Nephron progenitor cell (in vitro differentiated cells): ENCODE measurements around the gene UGT2B10.
"Not testable (repeated sequence)": the region's sequence is repeated elsewhere in the genome, so short reads cannot be mapped to it uniquely, and the experiment has no call there.

Experiments
- DNase-seq: peaks from one replicate; pipeline ENCODE4 v3.0.0; 2021
- H3K27ac Mint-ChIP-seq: 2 replicates; pipeline ENCODE4 v1.8.0; 2021; ENCODE audit warnings: mild to moderate bottlenecking, moderate library complexity, mixed read lengths
- H3K27me3 Mint-ChIP-seq: 2 replicates; pipeline ENCODE4 v1.8.0; 2021; ENCODE audit warnings: mild to moderate bottlenecking, low read depth, mixed read lengths; ENCODE audit not compliant: poor library complexity
- H3K36me3 Mint-ChIP-seq: 2 replicates; pipeline ENCODE4 v1.8.0; 2021; ENCODE audit warnings: low read depth, mixed read lengths
- H3K4me1 Mint-ChIP-seq: 2 replicates; pipeline ENCODE4 v1.8.0; 2021; ENCODE audit warnings: mixed read lengths
- H3K4me3 Mint-ChIP-seq: 2 replicates; pipeline ENCODE4 v1.8.0; 2021; ENCODE audit warnings: mild to moderate bottlenecking, moderate library complexity, mixed read lengths
- H3K9me3 Mint-ChIP-seq: 2 replicates; pipeline ENCODE4 v1.8.0; 2021; ENCODE audit warnings: mild to moderate bottlenecking, moderate library complexity, mixed read lengths
- TF ChIP-seq, protein P1 (sequence below): fragments of 200-600 bp; sonication (generic); IDR thresholded peaks from 2 replicates; pipeline ENCODE4 v1.5.0; 2021; ENCODE audit warnings: antibody characterized with exemption

Gene UGT2B10

GRCh38 chr4:68808060-68808459 lies 7.7 kb upstream of the UGT2B10 start:
- TF ChIP-seq, protein P1, sequence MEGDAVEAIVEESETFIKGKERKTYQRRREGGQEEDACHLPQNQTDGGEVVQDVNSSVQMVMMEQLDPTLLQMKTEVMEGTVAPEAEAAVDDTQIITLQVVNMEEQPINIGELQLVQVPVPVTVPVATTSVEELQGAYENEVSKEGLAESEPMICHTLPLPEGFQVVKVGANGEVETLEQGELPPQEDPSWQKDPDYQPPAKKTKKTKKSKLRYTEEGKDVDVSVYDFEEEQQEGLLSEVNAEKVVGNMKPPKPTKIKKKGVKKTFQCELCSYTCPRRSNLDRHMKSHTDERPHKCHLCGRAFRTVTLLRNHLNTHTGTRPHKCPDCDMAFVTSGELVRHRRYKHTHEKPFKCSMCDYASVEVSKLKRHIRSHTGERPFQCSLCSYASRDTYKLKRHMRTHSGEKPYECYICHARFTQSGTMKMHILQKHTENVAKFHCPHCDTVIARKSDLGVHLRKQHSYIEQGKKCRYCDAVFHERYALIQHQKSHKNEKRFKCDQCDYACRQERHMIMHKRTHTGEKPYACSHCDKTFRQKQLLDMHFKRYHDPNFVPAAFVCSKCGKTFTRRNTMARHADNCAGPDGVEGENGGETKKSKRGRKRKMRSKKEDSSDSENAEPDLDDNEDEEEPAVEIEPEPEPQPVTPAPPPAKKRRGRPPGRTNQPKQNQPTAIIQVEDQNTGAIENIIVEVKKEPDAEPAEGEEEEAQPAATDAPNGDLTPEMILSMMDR: no peak
- no peak overlapping the region for H3K27ac Mint-ChIP-seq
- peaks cover 8% of the 10 kb centered on the region for H3K36me3 Mint-ChIP-seq
- no peak for DNase-seq
- no peaks in the 10 kb centered on the region for H3K27me3 Mint-ChIP-seq
- peaks cover 13% of the 10 kb centered on the region for H3K4me1 Mint-ChIP-seq
- H3K9me3 Mint-ChIP-seq: peaks cover 28% of the 10 kb centered on the region
- H3K4me3 Mint-ChIP-seq: no peak overlapping the region

DNA sequence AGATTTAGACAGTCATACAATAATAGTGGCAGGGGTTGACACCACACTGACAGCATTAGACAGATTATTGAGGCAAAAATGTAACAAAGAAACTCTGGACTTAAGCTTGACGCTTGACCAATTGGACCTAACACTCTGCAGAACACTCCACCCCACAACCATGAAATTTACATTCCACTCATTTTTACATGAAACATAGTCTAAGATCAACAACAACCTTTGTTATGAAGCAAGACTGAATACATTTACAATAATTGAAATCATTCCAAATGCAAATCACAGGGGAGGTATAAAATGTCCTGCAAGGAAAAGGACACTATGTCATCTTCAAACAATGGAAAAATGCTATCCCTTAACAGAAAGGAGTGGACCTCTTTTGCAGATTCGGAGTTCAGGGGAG lies 4.9 kb upstream of the UGT2B10 start:
- H3K36me3 Mint-ChIP-seq: peaks cover 8% of the 10 kb centered on the region
- peaks cover 24% of the 10 kb centered on the region for H3K9me3 Mint-ChIP-seq
- no peak overlapping the region for H3K27ac Mint-ChIP-seq
- no peak for DNase-seq
- H3K4me3 Mint-ChIP-seq: no peak overlapping the region
- TF ChIP-seq, protein P1: no peak
- no peaks in the 10 kb centered on the region for H3K27me3 Mint-ChIP-seq
- H3K4me1 Mint-ChIP-seq: no peaks in the 10 kb centered on the region

- H3K27ac Mint-ChIP-seq, H3K4me1 Mint-ChIP-seq, DNase-seq: not testable (repeated sequence)
Observed at GRCh38 chr4:68816410-68817265, 844 bp downstream of the UGT2B10 start.

DNA sequence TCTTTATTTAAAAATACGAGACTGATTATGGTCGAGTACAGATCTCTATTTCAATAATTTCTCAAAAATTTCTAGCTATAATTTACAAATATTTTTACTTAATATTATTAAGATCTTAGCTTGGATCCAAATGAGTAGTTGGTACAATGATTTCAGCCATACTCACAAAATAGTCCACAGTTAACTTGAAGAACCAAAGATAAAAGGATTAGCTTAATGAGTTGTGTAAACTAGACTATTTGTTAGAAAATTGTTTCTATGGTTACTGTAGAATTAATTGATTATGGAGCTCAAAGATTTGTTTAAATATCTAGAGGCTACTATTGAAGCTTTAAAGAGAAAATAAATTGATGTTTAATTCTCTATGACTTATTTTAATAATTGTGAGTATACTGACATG lies 1.6 kb downstream of the UGT2B10 start:
- Mint-ChIP-seq H3K4me1 (no peaks in the 10 kb centered on the region), H3K4me3 (no peak overlapping the region), H3K36me3 (no peaks in the 10 kb centered on the region), H3K27ac (no peak overlapping the region), H3K9me3 (no peaks in the 10 kb centered on the region), H3K27me3 (peaks cover 4% of the 10 kb centered on the region)
- TF ChIP-seq, protein P1: no peak
- no peak for DNase-seq

More at GRCh38 chr4:68816410-68817265, 844 bp downstream of the UGT2B10 start:
- H3K9me3 Mint-ChIP-seq, H3K36me3 Mint-ChIP-seq, H3K27me3 Mint-ChIP-seq, H3K4me3 Mint-ChIP-seq: not testable (repeated sequence)

DNA sequence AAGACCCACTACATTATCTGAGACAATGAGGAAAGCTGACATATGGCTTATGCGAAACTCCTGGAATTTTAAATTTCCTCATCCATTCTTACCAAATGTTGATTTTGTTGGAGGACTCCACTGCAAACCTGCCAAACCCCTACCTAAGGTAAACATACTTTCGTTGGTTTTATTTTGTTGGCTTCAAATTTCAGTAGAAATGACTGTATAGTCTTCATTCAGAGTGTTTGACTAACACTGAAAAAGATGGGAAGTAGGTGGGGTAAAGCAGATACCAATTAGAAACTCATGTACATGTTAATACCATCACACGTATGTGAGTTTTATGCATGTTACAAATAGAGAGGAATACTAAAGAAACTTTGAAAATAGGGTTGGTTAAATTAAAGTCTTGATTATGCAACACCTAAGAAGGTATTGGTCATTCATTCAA lies 2.3 kb downstream of the UGT2B10 start:
- not testable (repeated sequence) for H3K4me3 Mint-ChIP-seq, H3K9me3 Mint-ChIP-seq, H3K36me3 Mint-ChIP-seq, H3K27me3 Mint-ChIP-seq, H3K27ac Mint-ChIP-seq, H3K4me1 Mint-ChIP-seq, DNase-seq

- no peaks in the 10 kb centered on the region for H3K9me3 Mint-ChIP-seq
- peaks cover 3% of the 10 kb centered on the region for H3K27me3 Mint-ChIP-seq
- no peak overlapping the region for H3K27ac Mint-ChIP-seq
- H3K36me3 Mint-ChIP-seq: no peaks in the 10 kb centered on the region
- no peaks in the 10 kb centered on the region for H3K4me1 Mint-ChIP-seq
- TF ChIP-seq, protein P1: no peak
- no peak for DNase-seq
- H3K4me3 Mint-ChIP-seq: no peak overlapping the region
Observed at GRCh38 chr4:68831642-68832041, 15.8 kb downstream of the UGT2B10 start.

- H3K27ac Mint-ChIP-seq: no peak overlapping the region
- no peak overlapping the region for H3K4me3 Mint-ChIP-seq
- H3K36me3 Mint-ChIP-seq: no peaks in the 10 kb centered on the region
- no peaks in the 10 kb centered on the region for H3K4me1 Mint-ChIP-seq
- no peaks in the 10 kb centered on the region for H3K27me3 Mint-ChIP-seq
- TF ChIP-seq, protein P1: no peak
- H3K9me3 Mint-ChIP-seq: peaks cover 8% of the 10 kb centered on the region
- no peak for DNase-seq
Observed at GRCh38 chr4:68850293-68850692, 34.5 kb downstream of the UGT2B10 start.
